ENCODE measurements around the gene BCL2.

The BCL2 gene

DNA sequence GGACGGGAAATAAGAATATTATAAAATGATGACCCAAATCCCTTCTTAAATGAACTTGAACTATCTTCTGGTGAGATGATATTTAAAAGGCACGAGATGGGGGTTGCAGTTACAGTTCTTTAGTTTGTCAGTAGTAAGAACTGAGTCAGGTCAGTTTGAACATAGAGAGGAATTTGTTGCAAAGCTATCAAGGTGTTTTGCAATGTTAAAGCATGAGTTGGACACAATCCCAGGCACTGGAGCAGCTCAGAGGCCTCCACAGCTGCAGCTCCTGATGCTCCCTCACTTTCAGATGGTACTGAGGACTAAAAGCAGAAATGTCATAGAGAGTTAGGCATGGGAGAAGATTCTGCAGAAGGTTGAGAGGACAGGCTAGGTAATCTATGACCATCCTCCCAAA, 236.0 kb downstream of the BCL2 start:
- no peak for DNase-seq (ENCODE audit: extremely low read depth, low read depth)
- TF ChIP-seq, protein P1, sequence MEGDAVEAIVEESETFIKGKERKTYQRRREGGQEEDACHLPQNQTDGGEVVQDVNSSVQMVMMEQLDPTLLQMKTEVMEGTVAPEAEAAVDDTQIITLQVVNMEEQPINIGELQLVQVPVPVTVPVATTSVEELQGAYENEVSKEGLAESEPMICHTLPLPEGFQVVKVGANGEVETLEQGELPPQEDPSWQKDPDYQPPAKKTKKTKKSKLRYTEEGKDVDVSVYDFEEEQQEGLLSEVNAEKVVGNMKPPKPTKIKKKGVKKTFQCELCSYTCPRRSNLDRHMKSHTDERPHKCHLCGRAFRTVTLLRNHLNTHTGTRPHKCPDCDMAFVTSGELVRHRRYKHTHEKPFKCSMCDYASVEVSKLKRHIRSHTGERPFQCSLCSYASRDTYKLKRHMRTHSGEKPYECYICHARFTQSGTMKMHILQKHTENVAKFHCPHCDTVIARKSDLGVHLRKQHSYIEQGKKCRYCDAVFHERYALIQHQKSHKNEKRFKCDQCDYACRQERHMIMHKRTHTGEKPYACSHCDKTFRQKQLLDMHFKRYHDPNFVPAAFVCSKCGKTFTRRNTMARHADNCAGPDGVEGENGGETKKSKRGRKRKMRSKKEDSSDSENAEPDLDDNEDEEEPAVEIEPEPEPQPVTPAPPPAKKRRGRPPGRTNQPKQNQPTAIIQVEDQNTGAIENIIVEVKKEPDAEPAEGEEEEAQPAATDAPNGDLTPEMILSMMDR (IDR thresholded peaks at IDR 0.05; ENCODE audit: low read depth, low read length), result no peak

GRCh38 chr18:63083020-63083531, 236.5 kb downstream of the BCL2 start:
- no peak for DNase-seq (ENCODE audit: extremely low read depth, low read depth)
- TF ChIP-seq, protein P1 (IDR thresholded peaks at IDR 0.05; ENCODE audit: low read depth, low read length), result no peak

DNA sequence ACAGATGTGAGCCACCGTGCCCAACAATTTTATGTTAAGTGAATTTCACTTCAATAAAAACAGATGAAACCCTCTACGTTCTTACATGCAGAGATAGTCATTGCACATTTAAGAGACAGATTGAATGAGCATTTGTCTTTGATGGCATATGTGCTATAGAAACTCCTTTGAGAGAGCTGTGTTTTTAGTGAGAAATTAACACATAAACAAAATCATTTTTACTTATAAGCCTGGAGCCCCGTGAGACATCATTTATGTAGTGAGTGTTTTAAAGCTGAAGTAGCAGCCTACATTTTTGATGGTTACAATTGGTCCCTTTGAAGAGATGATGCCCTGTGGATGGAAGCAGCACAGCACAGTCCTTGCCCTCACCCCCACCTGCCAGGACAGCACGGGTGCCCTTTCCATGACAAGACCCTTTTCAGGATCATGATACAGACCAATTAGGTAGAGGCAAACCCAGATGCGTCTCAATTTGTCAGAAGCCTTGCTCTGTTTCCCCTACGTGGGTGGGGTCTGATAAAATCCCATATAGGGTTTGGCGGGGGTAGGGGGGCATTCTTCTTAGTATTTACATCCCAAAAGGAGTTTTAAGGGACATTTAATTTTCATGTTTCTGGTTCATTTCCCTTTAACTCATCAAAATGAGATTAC, 237.1 kb downstream of the BCL2 start:
- TF ChIP-seq, protein P1 (IDR thresholded peaks at IDR 0.05; ENCODE audit: low read depth, low read length), result no peak
- no peak for DNase-seq (ENCODE audit: extremely low read depth, low read depth)

GRCh38 chr18:63079114-63079513, 240.5 kb downstream of the BCL2 start:
- TF ChIP-seq, protein P1 (IDR thresholded peaks at IDR 0.05; ENCODE audit: low read depth, low read length), result no peak
- no peak for DNase-seq (ENCODE audit: extremely low read depth, low read depth)

- no peak for DNase-seq (ENCODE audit: extremely low read depth, low read depth)
- TF ChIP-seq, protein P1 (IDR thresholded peaks at IDR 0.05; ENCODE audit: low read depth, low read length), result no peak
Observed at GRCh38 chr18:63078471-63078870, 241.1 kb downstream of the BCL2 start.

- TF ChIP-seq, protein P1 (IDR thresholded peaks at IDR 0.05; ENCODE audit: low read depth, low read length), result no peak
- no peak for DNase-seq (ENCODE audit: extremely low read depth, low read depth)
Observed at GRCh38 chr18:63074981-63075404, 244.6 kb downstream of the BCL2 start.

DNA sequence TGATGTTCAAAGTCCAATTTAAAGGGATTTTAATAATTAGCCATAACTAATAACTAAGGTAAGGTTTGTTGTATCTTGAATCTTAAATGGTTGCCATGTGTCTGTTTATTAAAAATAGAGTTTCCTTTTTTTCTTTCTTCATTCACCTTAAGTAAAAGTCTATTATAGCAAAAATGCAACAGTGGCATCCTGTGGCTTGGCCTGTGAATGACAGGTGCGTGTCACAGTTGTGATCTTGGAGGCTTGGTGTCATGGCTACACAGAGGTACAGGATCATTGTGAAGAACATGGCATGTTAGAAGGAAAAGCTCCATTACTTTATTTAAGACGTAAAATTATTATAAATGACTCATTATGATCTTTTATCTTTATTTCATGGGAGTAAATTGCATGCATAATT, 246.1 kb downstream of the BCL2 start:
- no peak for DNase-seq (ENCODE audit: extremely low read depth, low read depth)
- TF ChIP-seq, protein P1 (IDR thresholded peaks at IDR 0.05; ENCODE audit: low read depth, low read length), result no peak
